Esophagus muscularis mucosa (tissue), 4 donors: Measurements from ENCODE around the gene PRKCE. TPM values are rescaled to one million over a fixed set of nuclear protein-coding genes. Genes with fewer than 3 reads are reported as not detected.

Experiments
- DNase-seq: peaks from one replicate; pipeline ENCODE4 v3.0.0-alpha.2; 2017; ENCODE audit errors: extremely low spot score
- H3K27ac ChIP-seq, 4 donors: fragments of 200-600 bp; sonication (generic); replicated peaks in 1 of 4; 1 replicate in 3 of 4; 2 replicates in 1 of 4; pipeline ENCODE4 v1.5.1; 2016 to 2019; ENCODE audit warnings: mild to moderate bottlenecking in 1 of 4
- H3K27me3 ChIP-seq, 4 donors: fragments of 200-600 bp; sonication (generic); one replicate each; pipeline versions ENCODE4 v1.5.1 to v1.6.0; 2016 to 2019
- H3K36me3 ChIP-seq, 4 donors: fragments of 200-600 bp; sonication (generic); one replicate each; pipeline ENCODE4 v1.5.1; 2016 to 2019
- H3K4me1 ChIP-seq, 4 donors: fragments of 200-600 bp; sonication (generic); one replicate each; pipeline ENCODE4 v1.5.1; 2016 to 2019
- H3K4me3 ChIP-seq, 4 donors: fragments of 200-600 bp; sonication (generic); 1 replicate in 2 of 4; 2 replicates in 2 of 4; pipeline ENCODE4 v1.5.1; 2016 to 2019; ENCODE audit warnings: mild to moderate bottlenecking in 4 of 4, moderate library complexity in 1 of 4
- H3K9me3 ChIP-seq, 4 donors: fragments of 200-600 bp; sonication (generic); 1 replicate in 3 of 4; 2 replicates in 1 of 4; pipeline ENCODE4 v1.5.1; 2016 to 2019
- EP300 ChIP-seq: sonication (generic); formaldehyde crosslinking; IDR thresholded peaks from one replicate; pipeline ENCODE4 v1.6.1; 2017; ENCODE audit warnings: antibody characterized with exemption
- POLR2A ChIP-seq: fragments of 450-650 bp; IDR thresholded peaks from one replicate; pipeline ENCODE4 v1.6.1; 2017; ENCODE audit warnings: antibody characterized with exemption, moderate library complexity, mild to moderate bottlenecking, low read depth
- POLR2AphosphoS5 ChIP-seq, 2 donors: sonication (generic); formaldehyde crosslinking; IDR thresholded peaks; one replicate each; pipeline ENCODE4 v1.6.1; 2017; ENCODE audit warnings: antibody characterized with exemption in 2 of 2
- WGBS: methylation state at CpG from one replicate; pipeline ENCODE4 v1.1.5; 2018; 5-methylcytosine and 5-hydroxymethylcytosine counted together
- intact Hi-C: fragments of 100-400 bp; cut with DNase I; formaldehyde crosslinking; loops from one replicate; pipeline ENCODE4 v1.15.1; 2023
- total RNA-seq, 4 donors: library from RNA; depleted of rRNA; stranded (reverse); fragments of >200 nt; gene quantifications; one replicate each; pipeline versions ENCODE4 v1.1.0 to v1.2.1, GENCODE V29; 2016
- TF ChIP-seq, protein P1 (sequence below), 3 experiments: fragments of 200-600 bp in 2 of 3; fragments of 450-650 bp in 1 of 3; sonication (generic) in 2 of 3; IDR thresholded peaks; one replicate each; pipeline ENCODE4 v1.5.1; 2017 to 2019; ENCODE audit warnings: antibody characterized with exemption in 3 of 3, mild to moderate bottlenecking in 2 of 3, moderate library complexity in 1 of 3

The PRKCE gene
- total RNA-seq, 4 donors from 2014 or later: 11.6 to 21.1 (median 13.0) TPM

DNA sequence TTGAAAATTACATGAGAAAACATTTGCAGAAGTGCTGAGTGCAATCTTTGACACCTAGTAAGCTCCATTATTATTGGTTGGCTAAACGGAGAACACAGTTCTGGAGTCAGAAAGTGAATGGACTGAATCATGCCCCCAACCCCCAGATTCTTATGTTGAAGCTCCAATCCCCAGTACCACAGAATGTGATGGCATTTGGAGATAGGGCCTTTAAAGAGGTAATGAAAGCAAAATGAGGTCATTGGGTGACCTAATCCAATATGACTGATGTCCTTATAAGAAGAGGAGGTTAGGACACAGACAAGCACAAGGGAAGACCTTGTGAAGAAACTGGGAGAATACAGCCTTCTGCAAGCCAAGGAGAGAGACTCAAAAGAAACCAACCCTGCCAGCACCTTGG is 444.8 kb downstream of the PRKCE start:
- no peaks in the 10 kb centered on the region for H3K36me3 ChIP-seq
- 93% methylated on average over 1 of the region's 1 CpG for WGBS
- no peaks in the 10 kb centered on the region for H3K27me3 ChIP-seq
- TF ChIP-seq EP300: no peak
- no peak for TF ChIP-seq POLR2AphosphoS5 (IDR thresholded peaks at IDR 0.05)
- no peak for TF ChIP-seq POLR2A
- TF ChIP-seq, protein P1, sequence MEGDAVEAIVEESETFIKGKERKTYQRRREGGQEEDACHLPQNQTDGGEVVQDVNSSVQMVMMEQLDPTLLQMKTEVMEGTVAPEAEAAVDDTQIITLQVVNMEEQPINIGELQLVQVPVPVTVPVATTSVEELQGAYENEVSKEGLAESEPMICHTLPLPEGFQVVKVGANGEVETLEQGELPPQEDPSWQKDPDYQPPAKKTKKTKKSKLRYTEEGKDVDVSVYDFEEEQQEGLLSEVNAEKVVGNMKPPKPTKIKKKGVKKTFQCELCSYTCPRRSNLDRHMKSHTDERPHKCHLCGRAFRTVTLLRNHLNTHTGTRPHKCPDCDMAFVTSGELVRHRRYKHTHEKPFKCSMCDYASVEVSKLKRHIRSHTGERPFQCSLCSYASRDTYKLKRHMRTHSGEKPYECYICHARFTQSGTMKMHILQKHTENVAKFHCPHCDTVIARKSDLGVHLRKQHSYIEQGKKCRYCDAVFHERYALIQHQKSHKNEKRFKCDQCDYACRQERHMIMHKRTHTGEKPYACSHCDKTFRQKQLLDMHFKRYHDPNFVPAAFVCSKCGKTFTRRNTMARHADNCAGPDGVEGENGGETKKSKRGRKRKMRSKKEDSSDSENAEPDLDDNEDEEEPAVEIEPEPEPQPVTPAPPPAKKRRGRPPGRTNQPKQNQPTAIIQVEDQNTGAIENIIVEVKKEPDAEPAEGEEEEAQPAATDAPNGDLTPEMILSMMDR (IDR thresholded peaks at IDR 0.05): no peak
- H3K4me3 ChIP-seq: no peak overlapping the region
- H3K9me3 ChIP-seq: no peaks in the 10 kb centered on the region
- DNase-seq: no peak
- H3K4me1 ChIP-seq: peaks cover 6 to 27% (median 22%) of the 10 kb centered on the region in 4 donors
- intact Hi-C loops: loop anchor here (5.0 kb wide), 1 partner anchor 66 kb away; no protein-coding TSS in a partner anchor
- H3K27ac ChIP-seq: peak overlapping the region in 1 of 4 donors; percentile 76

DNA sequence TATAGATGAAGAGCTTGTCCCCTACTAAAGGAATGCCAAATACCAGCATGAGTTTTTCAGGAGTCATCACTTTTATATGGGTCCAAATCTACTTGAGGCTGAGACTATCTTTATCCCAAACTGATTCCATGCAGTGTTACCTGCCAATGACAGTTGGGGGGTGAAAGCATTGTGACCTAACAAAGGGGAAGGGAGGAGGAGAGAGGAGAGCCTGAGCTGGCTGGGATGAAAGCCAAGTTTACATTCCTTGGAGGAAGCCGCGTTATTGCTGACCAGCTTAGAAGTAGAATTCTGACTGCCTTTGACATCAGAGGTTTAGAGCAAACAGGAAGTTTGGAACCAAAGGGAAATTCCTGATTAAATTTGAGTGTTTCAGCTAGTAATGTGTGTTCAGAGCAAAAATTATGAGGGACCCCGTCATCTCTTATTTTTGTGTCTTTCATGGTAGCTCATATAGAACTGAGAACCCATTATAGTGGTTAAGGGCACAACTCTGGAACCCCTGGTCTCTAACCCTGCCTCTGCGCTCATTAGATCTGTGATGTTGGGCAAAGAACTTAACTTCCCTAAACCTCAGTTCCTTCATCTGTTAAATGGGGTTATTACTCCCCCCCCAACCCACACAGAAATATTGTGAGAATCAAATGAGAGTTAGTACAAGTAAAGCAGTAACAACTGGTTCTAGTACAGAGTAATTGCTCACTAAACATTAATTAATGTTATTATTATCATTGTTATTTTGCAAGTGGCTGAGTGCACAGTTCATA is 446.4 kb downstream of the PRKCE start:
- no peaks in the 10 kb centered on the region for H3K9me3 ChIP-seq
- H3K4me3 ChIP-seq: no peak overlapping the region
- H3K36me3 ChIP-seq: no peaks in the 10 kb centered on the region
- intact Hi-C loops: loop anchor here (5.0 kb wide), 1 partner anchor 64 kb away; no protein-coding TSS in a partner anchor
- peak overlapping the region; percentile 76 to 79 (median 77) for H3K27ac ChIP-seq
- no peak for DNase-seq
- TF ChIP-seq POLR2AphosphoS5 (IDR thresholded peaks at IDR 0.05): peak; percentile 67 to 84
- TF ChIP-seq, protein P1 (IDR thresholded peaks at IDR 0.05): no peak
- no peaks in the 10 kb centered on the region for H3K27me3 ChIP-seq
- 19% methylated on average over 4 of the region's 4 CpGs for WGBS
- H3K4me1 ChIP-seq: peaks cover 6 to 27% (median 22%) of the 10 kb centered on the region in 4 donors

- Histone ChIP-seq H3K4me1 (peaks cover 6 to 27% (median 22%) of the 10 kb centered on the region in 4 donors), H3K27me3 (no peaks in the 10 kb centered on the region), H3K9me3 (no peaks in the 10 kb centered on the region), H3K4me3 (no peak overlapping the region), H3K36me3 (no peaks in the 10 kb centered on the region), H3K27ac (peak overlapping the region; percentile 76 to 79 (median 77))
- no peak for DNase-seq
- TF ChIP-seq POLR2A: no peak
- TF ChIP-seq POLR2AphosphoS5 (IDR thresholded peaks at IDR 0.05): no peak
- TF ChIP-seq EP300: no peak
- TF ChIP-seq, protein P1 (IDR thresholded peaks at IDR 0.05): no peak
- WGBS: 45% methylated on average over 1 of the region's 1 CpG
- intact Hi-C loops: loop anchor here (5.0 kb wide), 1 partner anchor 64 kb away; no protein-coding TSS in a partner anchor
Observed at GRCh38 chr2:46098621-46099062, 447.2 kb downstream of the PRKCE start.

GRCh38 chr2:46101557-46102220 is 450.2 kb downstream of the PRKCE start:
- no peaks in the 10 kb centered on the region for H3K27me3 ChIP-seq
- intact Hi-C loops: no loop called here

More at GRCh38 chr2:46101557-46102220, 450.2 kb downstream of the PRKCE start:
- peaks cover 0 to 8% (median 3%) of the 10 kb centered on the region in 4 donors for H3K36me3 ChIP-seq
- no peak overlapping the region for H3K27ac ChIP-seq
- WGBS: 94% methylated on average over 9 of the region's 9 CpGs
- no peak overlapping the region for H3K4me3 ChIP-seq
- TF ChIP-seq, protein P1 (IDR thresholded peaks at IDR 0.05): no peak
- no peak for TF ChIP-seq EP300
- TF ChIP-seq POLR2AphosphoS5 (IDR thresholded peaks at IDR 0.05): no peak
- no peak for TF ChIP-seq POLR2A
- no peak for DNase-seq
- peaks cover 6 to 26% (median 20%) of the 10 kb centered on the region in 4 donors for H3K4me1 ChIP-seq
- peaks cover 0 to 6% (median 0%) of the 10 kb centered on the region in 4 donors for H3K9me3 ChIP-seq
